NCI-H2081 treated with DMSO at 0.1 percent for 48 hours (cell line): ENCODE measurements around the gene ZNF223.

ENCODE experiments used
- DNase-seq: peaks from one replicate; lab custom pipeline; 2025; lab: John Stamatoyannopoulos, UW

ZNF223 gene

DNA sequence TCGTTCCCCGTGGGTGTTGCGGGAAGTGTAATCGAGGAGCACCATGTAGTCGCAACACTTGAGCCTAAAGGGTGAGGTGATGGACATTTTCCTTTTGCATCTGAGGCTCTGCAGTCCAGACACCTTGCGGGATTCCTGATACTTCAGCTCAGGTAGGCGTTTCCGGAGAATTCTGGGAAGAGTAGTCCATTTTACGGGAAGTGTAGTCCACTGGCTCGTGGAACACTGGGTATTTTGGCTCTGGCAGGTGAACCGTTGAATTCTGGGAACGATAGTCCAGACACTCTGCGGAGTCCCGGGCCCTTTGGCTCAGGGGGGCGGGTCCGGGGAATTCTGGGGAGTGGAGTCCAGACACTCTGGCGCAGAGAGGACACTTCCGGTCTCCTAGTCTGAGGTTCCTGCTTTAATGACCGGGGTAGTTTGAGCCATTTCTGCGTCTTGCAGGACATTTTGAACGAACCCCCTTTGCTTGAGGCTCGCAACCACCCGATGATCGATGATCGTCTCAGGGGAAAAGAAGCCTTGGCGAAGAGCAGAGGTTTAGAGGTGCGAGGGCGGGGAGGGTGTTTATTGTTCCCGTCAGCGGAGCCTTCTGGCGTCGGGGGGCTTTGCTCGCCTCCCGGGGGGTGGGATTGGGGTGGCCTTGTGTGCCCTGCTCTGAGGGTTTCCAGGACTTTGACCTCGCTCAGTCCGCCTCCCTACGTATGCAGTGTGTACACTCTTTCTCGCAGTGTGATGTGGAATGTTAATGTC is at the start of gene ZNF223:
ZNF223 (plus strand) TSS at position 387 of the 753 bp plus-strand sequence. CDS start 3,141 bp downstream, outside the sequence.
- DNase-seq = peak; percentile 87

GRCh38 chr19:44002212-44002565 is 49.6 kb upstream of the ZNF223 start:
- no peak for DNase-seq

GRCh38 chr19:44002566-44003460 is 49.0 kb upstream of the ZNF223 start, which contains the start of gene ZNF230:
ZNF230 (plus strand) TSS chr19:44002957; CDS start chr19:44007079, 4,122 bp downstream.
- peak; percentile 51 for DNase-seq

- no peak for DNase-seq
Observed at GRCh38 chr19:44003461-44004009, 48.3 kb upstream of the ZNF223 start.

DNA sequence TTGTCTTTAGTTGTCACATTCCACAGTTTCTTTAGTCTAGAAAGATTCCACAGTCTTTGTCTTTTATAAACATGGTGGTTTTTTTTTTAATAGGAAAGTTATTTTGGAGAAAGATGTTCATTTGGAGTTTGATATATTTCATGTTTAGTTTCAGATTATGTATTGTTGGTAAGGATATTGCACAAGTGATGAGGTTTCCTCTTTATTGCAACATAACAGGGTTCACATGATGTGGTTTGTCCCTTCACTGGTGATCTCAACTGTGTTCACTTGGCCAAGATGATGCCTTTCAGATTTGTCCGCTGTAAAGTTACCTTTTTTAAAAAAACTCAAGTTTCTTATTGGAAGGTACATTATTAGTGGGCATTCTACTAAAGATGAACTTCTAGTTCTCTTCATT is 45.9 kb upstream of the ZNF223 start:
- no peak for DNase-seq

- DNase-seq = no peak
Observed at GRCh38 chr19:44007473-44007872, 44.4 kb upstream of the ZNF223 start.

- DNase-seq = no peak
Observed at GRCh38 chr19:44010468-44010867, 41.4 kb upstream of the ZNF223 start.

GRCh38 chr19:44019498-44019897 is 32.3 kb upstream of the ZNF223 start:
- DNase-seq = no peak

DNA sequence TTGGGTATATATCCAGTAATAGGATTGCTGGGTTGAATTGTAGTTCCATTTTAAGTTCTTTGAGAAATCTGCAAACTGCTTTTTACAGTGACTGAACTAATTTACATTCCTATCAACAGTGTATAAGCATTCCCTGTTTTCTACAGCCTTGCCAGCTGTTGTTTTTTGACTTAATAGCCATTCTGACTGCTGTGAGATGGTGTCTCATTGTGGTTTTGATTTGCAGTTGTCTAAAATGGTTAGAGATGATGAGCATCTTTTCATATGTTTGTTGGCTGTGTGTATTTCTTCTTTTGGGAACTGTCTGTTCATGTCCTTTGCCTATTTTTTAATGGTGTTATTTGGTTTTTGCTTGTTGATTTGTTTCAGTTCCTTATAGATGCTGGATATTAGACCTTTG is 30.6 kb upstream of the ZNF223 start:
- no peak for DNase-seq

- no peak for DNase-seq
Observed at GRCh38 chr19:44024900-44025216, 27.0 kb upstream of the ZNF223 start.

DNA sequence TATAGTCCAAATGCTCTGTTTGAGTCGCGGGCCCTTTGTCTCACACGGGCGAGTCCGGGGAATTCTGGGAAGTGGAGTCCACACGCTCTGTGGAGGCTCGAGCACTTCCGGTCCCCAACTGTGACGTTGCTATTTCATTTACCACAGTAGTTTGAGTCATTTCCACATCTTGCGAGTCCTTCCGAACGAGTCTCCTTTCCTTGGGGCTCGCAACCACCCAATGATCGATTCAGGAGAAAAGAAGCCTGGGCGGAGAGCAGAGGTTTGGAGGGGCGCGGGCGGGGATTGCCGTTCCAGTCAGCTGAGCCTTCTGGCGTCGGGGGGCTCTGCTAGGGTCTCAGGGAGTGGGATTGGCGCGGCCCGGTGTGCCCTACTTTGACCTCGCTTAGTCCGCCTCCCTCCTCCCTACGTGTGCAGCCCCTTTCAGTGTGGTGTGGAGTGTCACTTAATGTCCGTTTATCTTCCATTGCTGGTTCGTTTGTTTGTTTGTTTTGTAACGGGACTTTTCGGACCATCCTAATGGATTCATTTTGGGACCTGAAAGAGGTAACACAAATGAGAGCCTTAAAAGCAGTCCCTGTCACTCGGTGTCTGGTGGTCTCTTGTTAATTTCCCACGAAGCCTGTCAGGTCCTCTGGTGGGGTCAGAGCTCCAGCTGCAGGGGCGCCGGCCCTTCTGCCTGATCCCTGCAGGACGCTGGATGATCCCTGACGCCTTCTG is 26.5 kb upstream of the ZNF223 start, which contains the start of gene ZNF222:
ZNF222 (plus strand) TSS at position 163 of the 720 bp plus-strand sequence; CDS start at position 221, 58 bp downstream.
- no peak for DNase-seq

GRCh38 chr19:44026622-44027021 is 25.2 kb upstream of the ZNF223 start:
- no peak for DNase-seq

DNA sequence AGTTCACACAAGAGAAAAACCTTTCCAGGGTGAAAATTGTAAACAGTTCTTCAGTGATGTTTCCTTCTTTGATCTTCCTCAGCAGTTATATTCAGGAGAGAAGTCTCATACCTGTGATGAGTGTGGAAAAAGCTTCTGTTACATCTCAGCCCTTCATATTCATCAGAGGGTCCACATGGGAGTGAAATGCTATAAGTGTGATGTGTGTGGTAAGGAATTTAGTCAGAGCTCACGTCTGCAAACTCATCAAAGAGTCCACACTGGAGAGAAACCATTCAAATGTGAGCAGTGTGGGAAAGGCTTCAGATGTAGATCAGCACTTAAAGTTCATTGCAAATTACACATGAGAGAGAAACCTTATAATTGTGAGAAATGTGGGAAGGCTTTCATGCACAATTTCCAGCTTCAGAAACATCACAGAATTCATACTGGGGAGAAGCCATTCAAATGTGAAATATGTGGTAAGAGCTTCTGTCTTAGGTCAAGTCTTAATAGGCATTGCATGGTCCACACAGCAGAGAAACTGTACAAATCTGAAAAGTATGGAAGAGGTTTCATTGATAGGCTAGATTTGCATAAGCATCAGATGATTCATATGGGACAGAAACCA is 19.7 kb upstream of the ZNF223 start:
- DNase-seq = no peak

GRCh38 chr19:44042147-44042546 is 9.7 kb upstream of the ZNF223 start:
- no peak for DNase-seq

DNA sequence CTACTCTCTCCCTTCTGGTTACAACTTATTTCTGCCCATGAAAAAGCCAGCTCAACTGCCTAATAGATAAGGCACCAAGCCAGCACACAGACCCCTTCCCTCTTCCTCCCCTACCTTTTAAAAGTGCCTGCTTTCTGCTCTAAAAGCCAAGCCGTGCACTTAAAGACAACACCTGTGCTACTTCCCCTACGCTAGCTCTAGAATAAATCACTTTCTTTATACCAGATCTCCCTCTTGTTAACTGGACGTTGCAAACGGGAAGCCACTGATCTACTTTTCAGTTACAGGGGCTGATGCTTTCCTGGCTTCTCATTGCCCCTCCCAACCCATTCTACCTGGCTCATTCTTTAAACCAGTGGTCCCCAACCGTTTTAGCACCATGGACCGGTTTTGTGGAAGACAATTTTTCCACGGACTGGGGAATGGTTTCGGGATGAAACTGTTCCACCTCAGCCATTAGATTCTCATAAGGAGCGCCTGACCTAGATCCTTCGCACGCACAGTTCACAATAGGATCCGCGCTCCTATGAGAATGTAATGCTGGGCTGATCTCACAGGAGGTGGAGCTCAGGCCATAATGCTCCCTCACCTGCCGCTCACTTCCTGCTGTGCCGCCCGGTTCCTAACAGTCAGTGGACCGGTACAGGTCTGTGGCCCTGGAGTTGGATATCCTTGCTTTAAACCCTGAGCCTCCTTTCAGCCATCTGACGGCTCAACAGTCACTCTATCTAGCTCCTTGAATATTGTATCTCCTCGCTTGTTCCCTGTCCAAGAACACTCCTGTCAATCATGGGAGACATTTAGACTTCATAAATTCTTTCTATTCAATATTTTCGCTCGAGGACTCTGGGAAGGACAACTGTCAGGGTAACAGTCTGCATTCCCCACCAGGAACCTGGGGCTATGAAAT is 841 bp upstream of the ZNF223 start:
- DNase-seq = peak; percentile 14

DNA sequence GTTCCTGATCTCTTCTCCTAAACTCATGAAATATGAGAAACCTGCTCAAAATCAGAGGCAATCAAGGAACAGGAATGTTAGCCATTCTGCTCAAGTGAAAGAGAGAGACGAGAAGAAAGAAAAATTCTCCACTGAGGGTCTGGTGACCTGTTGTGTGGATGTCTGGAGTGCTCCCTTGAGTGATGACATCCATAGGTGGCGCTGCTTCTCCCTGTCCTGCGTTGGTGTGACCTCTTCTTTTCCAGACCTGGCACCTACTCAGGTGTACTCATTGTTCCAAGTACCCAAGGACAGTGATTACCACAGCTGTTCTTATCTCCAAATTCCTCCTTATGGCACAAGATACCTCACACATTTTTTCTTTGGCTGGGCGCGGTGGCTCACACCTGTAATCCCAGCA is 4.0 kb downstream of the ZNF223 start:
- DNase-seq = no peak

DNA sequence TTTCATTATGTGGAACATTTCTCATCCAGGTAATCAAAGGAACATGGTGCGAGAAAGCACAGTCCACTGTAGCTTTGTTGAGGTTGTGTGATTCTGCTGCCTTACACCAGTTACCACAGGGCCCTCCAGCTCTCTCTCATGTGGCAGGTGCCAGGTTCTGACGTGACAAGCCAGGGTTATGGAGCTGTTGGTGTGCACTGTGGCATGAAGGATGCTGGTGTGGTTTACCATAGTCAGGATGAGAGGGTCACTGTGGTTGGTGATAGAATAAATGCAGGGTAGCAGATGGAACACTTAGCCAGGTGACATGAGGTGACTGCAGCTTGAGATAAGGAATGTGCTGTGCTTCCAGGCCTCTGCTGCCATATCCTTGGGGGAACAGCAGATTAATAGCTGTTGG is 7.4 kb downstream of the ZNF223 start:
- no peak for DNase-seq

- DNase-seq = no peak
Observed at GRCh38 chr19:44061038-44061437, 9.2 kb downstream of the ZNF223 start.

DNA sequence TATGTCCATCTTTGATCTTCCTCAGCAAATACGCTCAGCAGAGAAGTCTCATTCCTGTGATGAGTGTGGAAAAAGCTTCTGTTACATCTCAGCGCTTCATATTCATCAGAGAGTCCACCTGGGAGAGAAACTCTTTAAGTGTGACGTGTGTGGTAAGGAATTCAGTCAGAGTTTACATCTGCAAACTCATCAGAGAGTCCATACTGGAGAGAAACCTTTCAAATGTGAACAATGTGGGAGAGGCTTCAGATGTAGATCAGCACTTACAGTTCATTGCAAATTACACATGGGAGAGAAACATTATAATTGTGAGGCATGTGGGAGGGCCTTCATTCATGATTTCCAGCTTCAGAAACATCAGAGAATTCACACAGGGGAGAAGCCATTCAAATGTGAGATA is 14.5 kb downstream of the ZNF223 start:
- no peak for DNase-seq

- DNase-seq = no peak
Observed at GRCh38 chr19:44069415-44069814, 17.6 kb downstream of the ZNF223 start.
